H1 (cell line): ENCODE measurements around the gene COLEC12. TPM values are rescaled to one million over a fixed set of nuclear protein-coding genes. Genes with fewer than 3 reads are reported as not detected.

ENCODE experiments used
- CTCF ChIA-PET: fragments of 300-600 bp; sonication (Branson Sonifier 250); formaldehyde crosslinking; loops from one replicate; lab custom pipeline; 2021; ENCODE audit not compliant: partially characterized antibody; lab: Charles Lee
- POLR2A ChIA-PET: fragments of 300-600 bp; sonication (Branson Sonifier 250); formaldehyde crosslinking; loops from one replicate; lab custom pipeline; 2021; ENCODE audit warnings: inconsistent platforms; ENCODE audit not compliant: partially characterized antibody; lab: Charles Lee
- DNase-seq, 2 experiments: peaks; one replicate each; pipeline versions ENCODE4 v3.0.0 to v3.0.0-alpha.2; 2010 to 2022; ENCODE audit warnings: low spot score in 2 of 2, low read depth in 1 of 2, mixed read lengths in 1 of 2
- FAIRE-seq: peaks from 2 replicates; lab custom pipeline; 2011; peaks lifted over from hg19 to GRCh38; lab: Jason Lieb, UNC
- H2AFZ ChIP-seq: 2 replicates; pipeline ENCODE4 v1.8.1; 2012; ENCODE audit warnings: low read length, inconsistent platforms
- H2AK5ac ChIP-seq: 2 replicates; pipeline ENCODE4 v1.6.1; 2013; ENCODE audit warnings: low read depth, low read length
- H2BK120ac ChIP-seq: replicated peaks from 2 replicates; pipeline ENCODE3; 2013; ENCODE audit warnings: low read depth, low read length, inconsistent platforms
- H2BK12ac ChIP-seq: 2 replicates; pipeline ENCODE4 v1.6.1; 2013; ENCODE audit warnings: low read depth, low read length
- H2BK15ac ChIP-seq: 2 replicates; pipeline ENCODE4 v1.6.1; 2013; ENCODE audit warnings: low read length
- H2BK20ac ChIP-seq: 2 replicates; pipeline ENCODE4 v1.6.1; 2013; ENCODE audit warnings: low read length
- H2BK5ac ChIP-seq: 2 replicates; pipeline ENCODE4 v1.6.1; 2013; ENCODE audit warnings: low read depth, low read length
- H3K14ac ChIP-seq: 2 replicates; pipeline ENCODE4 v1.6.1; 2013; ENCODE audit warnings: inconsistent platforms; ENCODE audit not compliant: insufficient read length
- H3K18ac ChIP-seq: 2 replicates; pipeline ENCODE4 v1.6.1; 2013; ENCODE audit warnings: low read length; ENCODE audit errors: extremely low read depth
- H3K23ac ChIP-seq: 2 replicates; pipeline ENCODE4 v1.6.1; 2013; ENCODE audit warnings: inconsistent platforms; ENCODE audit not compliant: insufficient read length
- H3K23me2 ChIP-seq: 2 replicates; pipeline ENCODE4 v1.6.1; 2013; ENCODE audit warnings: low read depth, low read length
- H3K27ac ChIP-seq: 2 replicates; pipeline ENCODE4 v1.6.1; 2011; ENCODE audit warnings: low read depth, low read length, inconsistent platforms
- H3K27me3 ChIP-seq, 4 experiments: replicated peaks in 1 of 4; 1 replicate in 1 of 4; 2 replicates in 3 of 4; pipeline versions ENCODE4 v1.6.1 to v1.8.1; 2011 to 2013; ENCODE audit warnings: low read length in 3 of 4, mild to moderate bottlenecking in 3 of 4, inconsistent platforms in 2 of 4, mixed read lengths in 2 of 4, moderate library complexity in 1 of 4; ENCODE audit not compliant: control insufficient read depth in 3 of 4, insufficient read depth in 3 of 4; ENCODE audit errors: extremely low read depth in 1 of 4
- H3K36me3 ChIP-seq, 4 experiments: 2 replicates each; pipeline versions ENCODE4 v1.6.1 to v1.8.1; 2011 to 2013; ENCODE audit warnings: mild to moderate bottlenecking in 4 of 4, low read length in 3 of 4, moderate library complexity in 2 of 4, control low read depth in 1 of 4, inconsistent platforms in 1 of 4; ENCODE audit not compliant: insufficient read depth in 4 of 4, control insufficient read depth in 2 of 4
- H3K4ac ChIP-seq: replicated peaks from 2 replicates; pipeline ENCODE3; 2013; ENCODE audit warnings: low read length, low read depth, mixed read lengths, inconsistent platforms; ENCODE audit not compliant: insufficient read length
- H3K4me1 ChIP-seq, 4 experiments: replicated peaks in 1 of 4; 1 replicate in 1 of 4; 2 replicates in 3 of 4; pipeline versions ENCODE4 v1.6.1 to v1.8.1; 2011 to 2013; ENCODE audit warnings: low read length in 3 of 4, inconsistent platforms in 2 of 4, mixed read lengths in 1 of 4; ENCODE audit not compliant: insufficient read depth in 4 of 4, control insufficient read depth in 3 of 4
- H3K4me2 ChIP-seq, 2 experiments: 2 replicates each; pipeline versions ENCODE4 v1.6.1 to v1.8.1; 2011 to 2013; ENCODE audit warnings: low read depth in 2 of 2, low read length in 2 of 2, control low read depth in 1 of 2, inconsistent platforms in 1 of 2, mild to moderate bottlenecking in 1 of 2; ENCODE audit not compliant: insufficient read depth in 1 of 2
- H3K4me3 ChIP-seq, 4 experiments: fragments of 200-600, 300-600 bp in 1 of 4; sonication (generic), shearing (Covaris generic), sonication (Bioruptor Twin) in 1 of 4; 2 replicates each; pipeline versions ENCODE4 v1.5.1 to v1.8.1; 2011 to 2016; ENCODE audit warnings: low read length in 4 of 4, low read depth in 3 of 4, control low read depth in 2 of 4, inconsistent platforms in 2 of 4, mild to moderate bottlenecking in 2 of 4, mixed read lengths in 1 of 4, moderate library complexity in 1 of 4; ENCODE audit not compliant: insufficient read depth in 2 of 4; ENCODE audit errors: extremely low read depth in 1 of 4
- H3K56ac ChIP-seq: replicated peaks from 2 replicates; pipeline ENCODE3; 2013; ENCODE audit warnings: low read depth, mild to moderate bottlenecking, mixed read lengths, low read length, inconsistent platforms; ENCODE audit not compliant: insufficient read length
- H3K79me1 ChIP-seq: 2 replicates; pipeline ENCODE4 v1.6.1; 2013; ENCODE audit warnings: low read depth, low read length, control low read depth
- H3K79me2 ChIP-seq, 2 experiments: 2 replicates each; pipeline versions ENCODE4 v1.6.1 to v1.8.1; 2012 to 2013; ENCODE audit warnings: low read length in 2 of 2, mild to moderate bottlenecking in 2 of 2, inconsistent platforms in 1 of 2; ENCODE audit not compliant: insufficient read depth in 2 of 2, control insufficient read depth in 1 of 2
- H3K9ac ChIP-seq, 4 experiments: replicated peaks in 1 of 4; 1 replicate in 1 of 4; 2 replicates in 3 of 4; pipeline versions ENCODE4 v1.6.1 to v1.8.1; 2011 to 2013; ENCODE audit warnings: low read depth in 3 of 4, low read length in 3 of 4, control low read depth in 2 of 4, mild to moderate bottlenecking in 2 of 4, moderate library complexity in 2 of 4, inconsistent platforms in 1 of 4; ENCODE audit errors: extremely low read depth in 1 of 4
- H3K9me3 ChIP-seq, 2 experiments: 2 replicates each; pipeline versions ENCODE4 v1.6.1 to v1.8.1; 2012 to 2013; ENCODE audit warnings: mild to moderate bottlenecking in 2 of 2, moderate library complexity in 2 of 2, control low read depth in 1 of 2, inconsistent platforms in 1 of 2, low read depth in 1 of 2, low read length in 1 of 2, mixed read lengths in 1 of 2; ENCODE audit not compliant: insufficient read depth in 2 of 2
- H4K20me1 ChIP-seq, 2 experiments: replicated peaks in 1 of 2; 2 replicates each; pipeline versions ENCODE3 to v1.8.1; 2011 to 2013; ENCODE audit warnings: inconsistent platforms in 2 of 2, low read length in 2 of 2, mild to moderate bottlenecking in 1 of 2; ENCODE audit not compliant: insufficient read depth in 2 of 2, control insufficient read depth in 1 of 2
- H4K5ac ChIP-seq: 2 replicates; pipeline ENCODE4 v1.6.1; 2013; ENCODE audit warnings: low read length, low read depth, mixed read lengths, inconsistent platforms; ENCODE audit not compliant: insufficient read length
- H4K8ac ChIP-seq: 2 replicates; pipeline ENCODE4 v1.8.0; 2013; ENCODE audit warnings: mild to moderate bottlenecking, moderate library complexity, low read length, inconsistent platforms; ENCODE audit not compliant: insufficient read depth; ENCODE audit errors: extremely low read depth
- H4K91ac ChIP-seq: replicated peaks from 2 replicates; pipeline ENCODE3; 2013; ENCODE audit warnings: low read length, mixed read lengths, inconsistent platforms; ENCODE audit not compliant: insufficient read length
- BACH1 ChIP-seq: IDR thresholded peaks from 2 replicates; pipeline ENCODE4 v1.6.1; 2012; ENCODE audit warnings: low read length, improper control_type of control experiment
- CBX8 ChIP-seq: fragments of 300-800, 300-1000 bp; sonication (generic); IDR thresholded peaks from 2 replicates; pipeline ENCODE4 v1.7.1; 2016; ENCODE audit warnings: low read depth, low read length, borderline replicate concordance
- HDAC6 ChIP-seq: IDR thresholded peaks from one replicate; pipeline ENCODE4 v1.7.1; 2012; ENCODE audit warnings: low read depth, mild to moderate bottlenecking, inconsistent platforms, low read length, moderate library complexity
- RAD21 ChIP-seq, 2 experiments: IDR thresholded peaks in 1 of 2; conservative IDR thresholded peaks in 1 of 2; 2 replicates each; pipeline ENCODE4 v1.6.1; 2011; ENCODE audit warnings: low read depth in 2 of 2, low read length in 2 of 2, improper control_type of control experiment in 1 of 2, inconsistent platforms in 1 of 2, mild to moderate bottlenecking in 1 of 2, moderate library complexity in 1 of 2
- SIRT6 ChIP-seq: IDR thresholded peaks from one replicate; pipeline ENCODE4 v1.7.1; 2012; ENCODE audit warnings: low read length, inconsistent platforms
- TEAD4 ChIP-seq: IDR thresholded peaks from 2 replicates; pipeline ENCODE4 v1.6.1; 2012; ENCODE audit warnings: low read depth, low read length, inconsistent platforms, mixed read lengths
- WGBS, 2 experiments: shearing (Covaris generic) in 1 of 2; methylation state at CpG; one replicate each; pipeline versions ENCODE4 v1.1.6 to v1.1.7; 2013 to 2015; ENCODE audit warnings: low lambda C conversion rate in 2 of 2, mixed read lengths in 2 of 2, inconsistent platforms in 1 of 2, low coverage in 1 of 2, missing lambda C conversion rate in 1 of 2; ENCODE audit not compliant: insufficient replicate concordance in 2 of 2, insufficient coverage in 1 of 2, insufficient read length in 1 of 2; ENCODE audit errors: extremely low coverage in 1 of 2, missing lambda C conversion rate in 1 of 2; 5-methylcytosine and 5-hydroxymethylcytosine counted together
- polyA plus RNA-seq, 7 experiments: library from polyadenylated mRNA; depleted of rRNA in 3 of 7; stranded (reverse) in 5 of 7; unstranded in 2 of 7; fragments of >200 nt in 5 of 7; fragments of 200-250 nt in 2 of 7; gene quantifications; 1 replicate in 5 of 7; 2 replicates in 1 of 7; 4 replicates in 1 of 7; pipeline versions ENCODE4 v1.2.1 to v1.2.3, GENCODE V29; 2011 to 2013; ENCODE audit warnings: missing spikeins in 2 of 7, mixed read lengths in 2 of 7
- total RNA-seq: library from RNA; stranded (reverse); fragmentation: NEBNext Ultra II Directional; extraction: Animal tissue kit (Norgen Biotek cat#: 25700); gene quantifications from 2 replicates; pipeline ENCODE4 v1.2.1, GENCODE V29; 2021
- TF ChIP-seq, protein P1 (sequence below): IDR thresholded peaks from 2 replicates; pipeline ENCODE4 v1.6.1; 2012; ENCODE audit warnings: inconsistent platforms

The COLEC12 gene
- total and polyA plus RNA-seq, 2 of the 8 experiments (the other 6 are each of a cell fraction or from before 2014, with no cell fraction given), result 0.44 to 2.3 TPM

DNA sequence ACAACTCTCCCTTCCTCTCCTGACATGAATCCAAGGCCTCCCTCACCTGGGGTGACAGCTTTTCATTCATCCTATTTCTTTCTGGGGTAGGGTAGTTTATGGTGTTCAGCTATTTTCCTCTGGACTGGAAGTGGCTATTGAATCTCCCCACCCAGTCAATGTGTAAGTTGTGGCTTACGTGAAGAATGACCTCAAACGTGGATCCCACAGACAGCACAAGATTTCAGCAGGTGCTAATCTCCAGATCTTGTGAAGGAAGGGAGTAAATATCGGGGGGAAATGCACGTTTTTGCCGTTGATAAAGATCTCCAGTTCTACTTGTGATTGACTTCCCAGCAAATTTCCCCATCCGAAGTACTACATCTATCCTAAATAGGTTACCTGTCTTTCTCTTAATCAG is 161.3 kb downstream of the COLEC12 start:
- Histone ChIP-seq H4K91ac (no peak overlapping the region), H3K14ac (no peak overlapping the region), H3K56ac (no peak overlapping the region), H3K9me3 (no peaks in the 10 kb centered on the region), H3K4me3 (no peak overlapping the region), H3K23ac (no peak overlapping the region), H4K8ac (no peak overlapping the region), H4K20me1 (no peaks in the 10 kb centered on the region), H3K4me1 (no peaks in the 10 kb centered on the region), H2BK5ac (no peak overlapping the region), H3K27me3 (no peaks in the 10 kb centered on the region), H3K9ac (no peak overlapping the region), H2BK120ac (no peak overlapping the region), H2AK5ac (no peak overlapping the region), H2BK15ac (no peak overlapping the region), H4K5ac (no peak overlapping the region), H3K18ac (no peak overlapping the region), H3K27ac (no peak overlapping the region), H3K36me3 (no peaks in the 10 kb centered on the region), H3K4ac (no peak overlapping the region), H2BK12ac (no peak overlapping the region), H2BK20ac (no peak overlapping the region), H3K79me1 (no peaks in the 10 kb centered on the region), H3K4me2 (no peak overlapping the region), H3K23me2 (no peaks in the 10 kb centered on the region), H3K79me2 (no peaks in the 10 kb centered on the region), H2AFZ (no peak overlapping the region)
- CTCF ChIA-PET, result interaction anchor here (1.4 kb wide), 1 partner anchor 10 kb away, joined by 3 read pairs; no protein-coding TSS in a partner anchor
- 85% methylated on average over 6 of the region's 6 CpGs; no CpG with 5 or more reads in 1 of the 2 experiments for WGBS, 2 experiments
- DNase-seq (no peak), FAIRE-seq (no peak)
- POLR2A ChIA-PET, result no interaction called here
- TF ChIP-seq HDAC6 (no peak), TEAD4 (no peak), CBX8 (no peak), RAD21 (IDR thresholded peaks at IDR 0.05 in 1 of 2, conservative IDR thresholded peaks at IDR 0.05 in 1 of 2; ENCODE audit: low read depth in 2 of 2, low read length in 2 of 2) (no peak), SIRT6 (no peak), BACH1 (no peak)
- TF ChIP-seq, protein P1, sequence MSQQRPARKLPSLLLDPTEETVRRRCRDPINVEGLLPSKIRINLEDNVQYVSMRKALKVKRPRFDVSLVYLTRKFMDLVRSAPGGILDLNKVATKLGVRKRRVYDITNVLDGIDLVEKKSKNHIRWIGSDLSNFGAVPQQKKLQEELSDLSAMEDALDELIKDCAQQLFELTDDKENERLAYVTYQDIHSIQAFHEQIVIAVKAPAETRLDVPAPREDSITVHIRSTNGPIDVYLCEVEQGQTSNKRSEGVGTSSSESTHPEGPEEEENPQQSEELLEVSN, result no peak
